ENCODE data around the gene EVA1C.
A peak's percentile ranks its signal among the peaks of the same experiment; 100 is the strongest.
"Not testable (repeated sequence)": the region's sequence is repeated elsewhere in the genome, so short reads cannot be mapped to it uniquely, and the experiment has no call there.

EVA1C gene

GRCh38 chr21:32426592-32427051 is 14.1 kb downstream of the EVA1C start:
- H3K4me1 Mint-ChIP-seq (ENCODE audit: low read depth), result no peaks in the 10 kb centered on the region
- no peak overlapping the region for H3K4me3 Mint-ChIP-seq
- peak overlapping the region; percentile 66 for H3K27ac Mint-ChIP-seq
- no peaks in the 10 kb centered on the region for H3K9me3 Mint-ChIP-seq
- no peaks in the 10 kb centered on the region for H3K27me3 Mint-ChIP-seq
- peaks cover 27% of the 10 kb centered on the region for H3K36me3 Mint-ChIP-seq (ENCODE audit: low read depth)

- H3K4me3 Mint-ChIP-seq, result no peak overlapping the region
- no peak overlapping the region for H3K27ac Mint-ChIP-seq
- H3K9me3 Mint-ChIP-seq, result no peaks in the 10 kb centered on the region
- no peaks in the 10 kb centered on the region for H3K4me1 Mint-ChIP-seq (ENCODE audit: low read depth)
- H3K27me3 Mint-ChIP-seq, result no peaks in the 10 kb centered on the region
- peaks cover 17% of the 10 kb centered on the region for H3K36me3 Mint-ChIP-seq (ENCODE audit: low read depth)
Measured at GRCh38 chr21:32427958-32428623, 15.6 kb downstream of the EVA1C start.

GRCh38 chr21:32432982-32433660 is 20.6 kb downstream of the EVA1C start:
- not testable (repeated sequence) for H3K27ac Mint-ChIP-seq, H3K9me3 Mint-ChIP-seq, H3K4me3 Mint-ChIP-seq, H3K27me3 Mint-ChIP-seq
- peaks cover 14% of the 10 kb centered on the region for H3K36me3 Mint-ChIP-seq (ENCODE audit: low read depth)
- H3K4me1 Mint-ChIP-seq (ENCODE audit: low read depth), result peaks cover 11% of the 10 kb centered on the region

GRCh38 chr21:32437729-32438128 is 25.2 kb downstream of the EVA1C start:
- Mint-ChIP-seq H3K36me3 (ENCODE audit: low read depth) (peaks cover 8% of the 10 kb centered on the region), H3K4me1 (ENCODE audit: low read depth) (peaks cover 11% of the 10 kb centered on the region), H3K27ac (peak overlapping the region; percentile 68)

GRCh38 chr21:32442566-32443318 is 30.2 kb downstream of the EVA1C start:
- peaks cover 5% of the 10 kb centered on the region for H3K9me3 Mint-ChIP-seq
- H3K27me3 Mint-ChIP-seq, result no peaks in the 10 kb centered on the region
- H3K4me1 Mint-ChIP-seq (ENCODE audit: low read depth), result peaks cover 3% of the 10 kb centered on the region
- no peak overlapping the region for H3K27ac Mint-ChIP-seq
- peaks cover 17% of the 10 kb centered on the region for H3K36me3 Mint-ChIP-seq (ENCODE audit: low read depth)
- no peak overlapping the region for H3K4me3 Mint-ChIP-seq

More at GRCh38 chr21:32437729-32438128, 25.2 kb downstream of the EVA1C start:
- no peaks in the 10 kb centered on the region for H3K27me3 Mint-ChIP-seq
- no peaks in the 10 kb centered on the region for H3K9me3 Mint-ChIP-seq
- no peak overlapping the region for H3K4me3 Mint-ChIP-seq

GRCh38 chr21:32445101-32445500 is 32.6 kb downstream of the EVA1C start:
- H3K4me1 Mint-ChIP-seq (ENCODE audit: low read depth), result no peaks in the 10 kb centered on the region
- peaks cover 17% of the 10 kb centered on the region for H3K36me3 Mint-ChIP-seq (ENCODE audit: low read depth)
- H3K4me3 Mint-ChIP-seq, result no peak overlapping the region
- H3K9me3 Mint-ChIP-seq, result peaks cover 5% of the 10 kb centered on the region
- no peaks in the 10 kb centered on the region for H3K27me3 Mint-ChIP-seq
- H3K27ac Mint-ChIP-seq, result no peak overlapping the region

- H3K36me3 Mint-ChIP-seq (ENCODE audit: low read depth), result peaks cover 12% of the 10 kb centered on the region
- not testable (repeated sequence) for H3K9me3 Mint-ChIP-seq; H3K4me1 Mint-ChIP-seq (ENCODE audit: low read depth); H3K27me3 Mint-ChIP-seq; H3K27ac Mint-ChIP-seq; H3K4me3 Mint-ChIP-seq
Measured at GRCh38 chr21:32446440-32446839, 33.9 kb downstream of the EVA1C start.

GRCh38 chr21:32447224-32447623 is 34.7 kb downstream of the EVA1C start:
- H3K36me3 Mint-ChIP-seq (ENCODE audit: low read depth), result peaks cover 10% of the 10 kb centered on the region
- no peaks in the 10 kb centered on the region for H3K4me1 Mint-ChIP-seq (ENCODE audit: low read depth)
- H3K27ac Mint-ChIP-seq, result no peak overlapping the region
- no peak overlapping the region for H3K4me3 Mint-ChIP-seq
- H3K27me3 Mint-ChIP-seq, result no peaks in the 10 kb centered on the region
- peaks cover 5% of the 10 kb centered on the region for H3K9me3 Mint-ChIP-seq

- Mint-ChIP-seq H3K9me3 (peaks cover 1% of the 10 kb centered on the region), H3K36me3 (ENCODE audit: low read depth) (peaks cover 3% of the 10 kb centered on the region), H3K27me3 (no peaks in the 10 kb centered on the region), H3K27ac (no peak overlapping the region), H3K4me3 (no peak overlapping the region), H3K4me1 (ENCODE audit: low read depth) (no peaks in the 10 kb centered on the region)
Measured at GRCh38 chr21:32448803-32449594, 36.5 kb downstream of the EVA1C start.

GRCh38 chr21:32450881-32451701 is 38.6 kb downstream of the EVA1C start:
- not testable (repeated sequence) for H3K4me1 Mint-ChIP-seq (ENCODE audit: low read depth); H3K27ac Mint-ChIP-seq; H3K9me3 Mint-ChIP-seq; H3K36me3 Mint-ChIP-seq (ENCODE audit: low read depth); H3K27me3 Mint-ChIP-seq; H3K4me3 Mint-ChIP-seq

- H3K27ac Mint-ChIP-seq; H3K4me3 Mint-ChIP-seq; H3K36me3 Mint-ChIP-seq (ENCODE audit: low read depth); H3K27me3 Mint-ChIP-seq; H3K9me3 Mint-ChIP-seq; H3K4me1 Mint-ChIP-seq (ENCODE audit: low read depth): not testable (repeated sequence)
Measured at GRCh38 chr21:32452191-32452590, 39.7 kb downstream of the EVA1C start.

- Mint-ChIP-seq H3K36me3 (ENCODE audit: low read depth) (peaks cover 6% of the 10 kb centered on the region), H3K27me3 (no peaks in the 10 kb centered on the region), H3K4me1 (ENCODE audit: low read depth) (no peaks in the 10 kb centered on the region), H3K27ac (no peak overlapping the region), H3K4me3 (no peak overlapping the region), H3K9me3 (no peaks in the 10 kb centered on the region)
Measured at GRCh38 chr21:32452641-32453040, 40.1 kb downstream of the EVA1C start.

GRCh38 chr21:32455548-32455947 is 43.0 kb downstream of the EVA1C start:
- no peaks in the 10 kb centered on the region for H3K4me1 Mint-ChIP-seq (ENCODE audit: low read depth)
- no peaks in the 10 kb centered on the region for H3K9me3 Mint-ChIP-seq
- H3K36me3 Mint-ChIP-seq (ENCODE audit: low read depth), result peaks cover 26% of the 10 kb centered on the region
- H3K27me3 Mint-ChIP-seq, result no peaks in the 10 kb centered on the region
- H3K4me3 Mint-ChIP-seq, result no peak overlapping the region
- no peak overlapping the region for H3K27ac Mint-ChIP-seq

GRCh38 chr21:32456497-32456918 is 44.0 kb downstream of the EVA1C start:
- Mint-ChIP-seq H3K4me3 (no peak overlapping the region), H3K4me1 (ENCODE audit: low read depth) (no peaks in the 10 kb centered on the region), H3K27me3 (no peaks in the 10 kb centered on the region), H3K27ac (no peak overlapping the region), H3K9me3 (no peaks in the 10 kb centered on the region), H3K36me3 (ENCODE audit: low read depth) (peaks cover 28% of the 10 kb centered on the region)
